ENCODE measurements around the gene NMD3. TPM values are rescaled to one million over a fixed set of nuclear protein-coding genes. Genes with fewer than 3 reads are reported as not detected.

NMD3 gene
- total RNA-seq, 2 donors from 2014 or later = 33.5 to 45.5 TPM

- Histone ChIP-seq H3K4me3 (no peak overlapping the region), H3K9ac (ENCODE audit: low read depth in 2 of 2, low read length in 2 of 2) (no peak overlapping the region), H3K9me3 (no peaks in the 10 kb centered on the region), H3K36me3 (no peaks in the 10 kb centered on the region), H3K27me3 (no peaks in the 10 kb centered on the region), H3K27ac (no peak overlapping the region), H3K4me1 (no peaks in the 10 kb centered on the region)
- intact Hi-C loops (cut with DNase I) = no loop called here
- no peak for DNase-seq
- TF ChIP-seq, protein P1, sequence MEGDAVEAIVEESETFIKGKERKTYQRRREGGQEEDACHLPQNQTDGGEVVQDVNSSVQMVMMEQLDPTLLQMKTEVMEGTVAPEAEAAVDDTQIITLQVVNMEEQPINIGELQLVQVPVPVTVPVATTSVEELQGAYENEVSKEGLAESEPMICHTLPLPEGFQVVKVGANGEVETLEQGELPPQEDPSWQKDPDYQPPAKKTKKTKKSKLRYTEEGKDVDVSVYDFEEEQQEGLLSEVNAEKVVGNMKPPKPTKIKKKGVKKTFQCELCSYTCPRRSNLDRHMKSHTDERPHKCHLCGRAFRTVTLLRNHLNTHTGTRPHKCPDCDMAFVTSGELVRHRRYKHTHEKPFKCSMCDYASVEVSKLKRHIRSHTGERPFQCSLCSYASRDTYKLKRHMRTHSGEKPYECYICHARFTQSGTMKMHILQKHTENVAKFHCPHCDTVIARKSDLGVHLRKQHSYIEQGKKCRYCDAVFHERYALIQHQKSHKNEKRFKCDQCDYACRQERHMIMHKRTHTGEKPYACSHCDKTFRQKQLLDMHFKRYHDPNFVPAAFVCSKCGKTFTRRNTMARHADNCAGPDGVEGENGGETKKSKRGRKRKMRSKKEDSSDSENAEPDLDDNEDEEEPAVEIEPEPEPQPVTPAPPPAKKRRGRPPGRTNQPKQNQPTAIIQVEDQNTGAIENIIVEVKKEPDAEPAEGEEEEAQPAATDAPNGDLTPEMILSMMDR (IDR thresholded peaks at IDR 0.05) = no peak
These were observed 8.8 kb upstream of the NMD3 start for GRCh38 chr3:161212171-161212771.

- no peak overlapping the region for H3K4me3 ChIP-seq
- intact Hi-C loops (cut with DNase I) = no loop called here
- H3K27ac ChIP-seq = no peak overlapping the region
- H3K36me3 ChIP-seq = no peaks in the 10 kb centered on the region
- no peaks in the 10 kb centered on the region for H3K9me3 ChIP-seq
- TF ChIP-seq, protein P1 (IDR thresholded peaks at IDR 0.05) = no peak
- DNase-seq = no peak
- no peaks in the 10 kb centered on the region for H3K27me3 ChIP-seq
- no peaks in the 10 kb centered on the region for H3K4me1 ChIP-seq
- H3K9ac ChIP-seq (ENCODE audit: low read depth in 2 of 2, low read length in 2 of 2) = no peak overlapping the region
These were observed 8.2 kb upstream of the NMD3 start for GRCh38 chr3:161212906-161213305.

DNA sequence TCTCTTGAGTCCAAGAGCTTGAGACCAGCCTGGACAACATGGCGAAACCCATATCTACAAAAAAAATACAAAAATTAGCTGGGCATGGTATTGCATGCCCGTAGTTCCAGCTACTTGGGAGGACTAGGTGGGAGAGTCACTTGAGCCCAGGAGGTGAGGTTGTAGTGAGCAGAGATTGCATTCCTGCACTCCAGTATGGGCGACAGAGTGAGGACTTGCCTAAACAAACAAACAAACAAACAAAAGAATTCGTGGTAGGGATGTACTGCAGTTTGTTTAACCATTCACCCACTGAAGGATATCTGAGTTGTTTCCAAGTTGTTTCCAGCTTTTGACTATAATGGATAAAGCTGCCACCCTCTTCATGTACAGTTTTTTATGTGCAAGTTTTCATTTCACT lies 7.5 kb upstream of the NMD3 start:
- Histone ChIP-seq H3K36me3 (no peaks in the 10 kb centered on the region), H3K27ac (no peak overlapping the region), H3K9ac (ENCODE audit: low read depth in 2 of 2, low read length in 2 of 2) (no peak overlapping the region), H3K4me1 (no peaks in the 10 kb centered on the region), H3K9me3 (no peaks in the 10 kb centered on the region), H3K27me3 (no peaks in the 10 kb centered on the region), H3K4me3 (no peak overlapping the region)
- intact Hi-C loops (cut with DNase I) = no loop called here
- TF ChIP-seq, protein P1 (IDR thresholded peaks at IDR 0.05) = no peak
- no peak for DNase-seq

DNA sequence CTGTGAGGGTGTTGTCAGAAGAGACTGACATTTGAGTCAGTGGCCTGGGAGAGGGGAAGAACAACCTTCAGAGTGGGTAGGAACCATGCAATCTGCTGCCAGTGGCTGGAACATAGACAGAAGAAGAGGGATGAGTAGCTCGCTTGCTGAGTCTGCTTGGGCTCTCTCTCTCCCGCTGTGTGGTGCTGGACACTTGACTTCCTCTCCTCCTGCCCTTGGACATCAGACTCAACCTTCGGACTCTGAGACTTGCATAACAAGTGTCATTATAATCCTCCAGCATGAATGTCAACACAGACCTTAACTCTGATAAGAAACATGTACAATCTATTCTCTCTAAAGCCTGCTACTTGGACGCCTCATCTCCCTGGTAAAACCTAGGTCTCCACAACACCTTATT lies 5.9 kb upstream of the NMD3 start:
- no peaks in the 10 kb centered on the region for H3K36me3 ChIP-seq
- H3K9ac ChIP-seq (ENCODE audit: low read depth in 2 of 2, low read length in 2 of 2) = no peak overlapping the region
- H3K27ac ChIP-seq = no peak overlapping the region
- H3K4me1 ChIP-seq = no peaks in the 10 kb centered on the region
- DNase-seq = no peak
- no peak overlapping the region for H3K4me3 ChIP-seq
- TF ChIP-seq, protein P1 (IDR thresholded peaks at IDR 0.05) = no peak
- no peaks in the 10 kb centered on the region for H3K27me3 ChIP-seq
- no peaks in the 10 kb centered on the region for H3K9me3 ChIP-seq
- intact Hi-C loops (cut with DNase I) = no loop called here

DNA sequence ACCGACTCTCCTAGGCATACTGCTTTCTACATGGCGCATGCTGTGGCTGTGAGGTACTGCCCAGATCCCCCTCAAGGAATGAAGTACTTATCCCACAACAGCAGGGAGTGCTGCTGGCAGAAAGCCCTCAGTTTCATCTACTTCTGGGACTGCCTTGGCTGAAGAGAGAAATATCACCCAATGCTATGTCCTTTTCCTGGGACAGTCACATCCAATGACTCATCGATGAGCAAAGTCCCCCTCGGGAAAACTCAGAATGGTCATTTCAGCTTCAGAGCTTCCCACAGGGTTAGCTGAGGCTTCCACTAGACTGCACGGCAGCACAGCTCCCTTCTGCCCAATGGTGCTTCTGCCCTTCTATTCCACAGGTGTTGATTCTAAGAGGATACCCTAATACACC lies 3.6 kb upstream of the NMD3 start:
- intact Hi-C loops (cut with DNase I) = no loop called here
- Histone ChIP-seq H3K27me3 (no peaks in the 10 kb centered on the region), H3K9ac (ENCODE audit: low read depth in 2 of 2, low read length in 2 of 2) (no peak overlapping the region), H3K27ac (no peak overlapping the region), H3K4me3 (no peak overlapping the region), H3K36me3 (no peaks in the 10 kb centered on the region), H3K4me1 (no peaks in the 10 kb centered on the region), H3K9me3 (no peaks in the 10 kb centered on the region)
- DNase-seq = no peak
- TF ChIP-seq, protein P1 (IDR thresholded peaks at IDR 0.05) = no peak
